Osteocyte (in vitro differentiated cells): ENCODE data around the gene N4BP2L2. TPM values are rescaled to one million over a fixed set of nuclear protein-coding genes. Genes with fewer than 3 reads are reported as not detected.

Experiments
- DNase-seq: peaks from one replicate; pipeline ENCODE4 v3.0.0; 2021; ENCODE audit warnings: mixed read lengths; ENCODE audit not compliant: unreplicated experiment; ENCODE audit errors: extremely low spot score
- H3K27ac Mint-ChIP-seq: one replicate; pipeline ENCODE4 v1.8.0; 2021; ENCODE audit warnings: mild to moderate bottlenecking, mixed read lengths; ENCODE audit not compliant: unreplicated experiment
- H3K27me3 Mint-ChIP-seq: one replicate; pipeline ENCODE4 v1.8.0; 2021; ENCODE audit warnings: mixed read lengths; ENCODE audit not compliant: unreplicated experiment
- H3K36me3 Mint-ChIP-seq: one replicate; pipeline ENCODE4 v1.8.0; 2021; ENCODE audit warnings: mixed read lengths; ENCODE audit not compliant: unreplicated experiment
- H3K4me1 Mint-ChIP-seq: one replicate; pipeline ENCODE4 v1.8.0; 2021; ENCODE audit warnings: mixed read lengths; ENCODE audit not compliant: unreplicated experiment
- H3K4me3 Mint-ChIP-seq: one replicate; pipeline ENCODE4 v1.8.0; 2021; ENCODE audit warnings: mild to moderate bottlenecking, moderate library complexity, mixed read lengths; ENCODE audit not compliant: unreplicated experiment
- H3K9me3 Mint-ChIP-seq: one replicate; pipeline ENCODE4 v1.8.0; 2021; ENCODE audit warnings: mixed read lengths; ENCODE audit not compliant: unreplicated experiment
- CTCF ChIP-seq: fragments of 200-600 bp; sonication (generic); IDR thresholded peaks from 2 replicates; pipeline ENCODE4 v1.5.0; 2021; ENCODE audit warnings: antibody characterized with exemption, mild to moderate bottlenecking, moderate library complexity
- total RNA-seq: library from RNA; stranded (reverse); gene quantifications from 2 replicates; pipeline ENCODE4 v1.2.1, GENCODE V29; 2021

N4BP2L2 gene
- total RNA-seq, 1 donor from 2014 or later = 138 TPM

DNA sequence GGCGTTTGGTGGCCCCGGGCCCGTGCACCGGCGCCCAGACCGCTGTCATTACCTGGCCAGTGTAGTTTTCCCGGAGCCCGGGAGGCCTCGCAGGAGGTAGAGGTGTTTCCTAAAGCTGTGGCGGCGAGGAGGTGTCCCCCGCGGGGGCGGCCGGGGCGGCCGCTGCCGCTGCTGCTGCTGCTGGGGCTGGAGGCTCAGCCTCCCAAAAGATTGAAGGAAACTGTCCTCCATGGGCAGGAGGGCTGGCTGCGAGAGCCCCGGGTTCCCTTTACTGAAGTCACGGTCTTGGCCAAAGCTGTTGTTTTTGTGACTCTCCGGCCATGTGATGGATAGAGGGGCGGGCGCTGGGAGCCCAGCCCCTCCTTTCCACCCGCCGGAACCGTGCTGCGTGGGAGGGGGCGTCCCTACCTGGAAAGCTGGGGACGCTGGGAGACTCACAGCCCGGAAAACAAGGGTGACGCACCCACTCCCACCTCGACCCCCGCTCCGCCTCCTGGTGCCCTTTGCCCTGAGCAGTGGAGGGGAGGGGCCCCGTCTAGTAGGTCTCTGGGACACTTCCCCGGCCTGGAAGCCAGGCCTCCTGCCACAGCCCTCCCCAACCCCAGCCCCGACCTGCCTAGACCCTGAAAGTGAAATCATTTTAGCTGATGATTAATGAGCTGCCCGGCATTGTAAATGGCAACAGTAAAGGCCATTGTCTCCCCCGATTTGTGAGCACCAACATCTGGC is 110.6 kb downstream of the N4BP2L2 start, which contains the start of gene N4BP2L1:
TSS of gene N4BP2L1 (minus strand) at position 279 of the 729 bp plus-strand sequence. CDS start at position 231, 48 bp downstream.
- no peak for TF ChIP-seq CTCF
- Mint-ChIP-seq H3K27me3 (no peaks in the 10 kb centered on the region), H3K4me3 (peak within 1 kb of the TSS; percentile 79), H3K36me3 (peaks cover 25% of the 10 kb centered on the region), H3K27ac (peak within 1 kb of the TSS; percentile 72), H3K4me1 (peaks cover 21% of the 10 kb centered on the region), H3K9me3 (no peaks in the 10 kb centered on the region)
- DNase-seq = no peak

DNA sequence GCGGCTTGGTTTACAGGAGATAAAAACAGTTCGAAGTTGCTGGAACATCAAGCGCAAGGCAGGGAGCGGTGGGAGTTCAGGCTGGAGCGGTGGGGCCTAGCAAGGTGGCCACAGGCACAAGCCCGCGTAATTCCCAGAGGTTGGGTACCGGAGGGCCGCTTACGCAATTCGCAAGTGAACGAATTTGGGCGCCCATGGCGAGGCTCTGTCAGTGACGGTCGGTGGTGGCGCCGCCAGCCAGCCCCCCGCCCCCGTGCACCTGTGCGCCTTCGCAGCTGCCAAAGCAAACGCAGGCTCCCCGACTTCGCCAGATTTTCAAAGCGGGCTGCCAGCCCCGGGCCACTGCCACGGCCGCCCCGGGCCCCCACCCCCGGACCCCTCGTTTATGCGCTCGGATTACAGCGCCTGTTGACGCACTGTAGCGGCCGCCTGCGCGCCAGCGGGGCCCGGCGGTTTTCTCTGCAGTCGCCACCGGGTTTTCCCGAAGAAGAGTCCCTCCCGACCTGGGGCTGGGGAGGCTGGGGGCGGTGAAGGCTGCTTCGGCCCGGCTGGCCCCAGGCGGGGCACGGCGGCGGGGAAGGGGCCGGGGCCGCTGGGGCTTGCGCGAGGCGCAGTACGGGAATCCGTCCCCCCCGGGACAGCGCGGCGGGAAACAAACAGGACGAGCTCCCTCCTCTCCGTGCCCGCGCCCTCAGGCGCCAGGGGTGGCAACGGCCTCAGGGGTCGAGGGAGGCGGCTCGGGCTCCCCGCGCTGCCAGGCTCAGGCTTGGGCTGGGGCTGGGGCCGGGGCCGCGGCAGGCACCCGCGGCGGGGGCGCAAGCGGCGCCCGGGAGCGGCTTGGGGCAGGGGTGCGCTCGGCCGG is 111.4 kb downstream of the N4BP2L2 start:
- H3K4me1 Mint-ChIP-seq = peaks cover 21% of the 10 kb centered on the region
- no peaks in the 10 kb centered on the region for H3K27me3 Mint-ChIP-seq
- no peak for TF ChIP-seq CTCF
- H3K4me3 Mint-ChIP-seq = peak overlapping the region; percentile 79
- DNase-seq = peak; percentile 85
- peaks cover 18% of the 10 kb centered on the region for H3K36me3 Mint-ChIP-seq
- peak overlapping the region; percentile 47 for H3K27ac Mint-ChIP-seq
- H3K9me3 Mint-ChIP-seq = no peaks in the 10 kb centered on the region

DNA sequence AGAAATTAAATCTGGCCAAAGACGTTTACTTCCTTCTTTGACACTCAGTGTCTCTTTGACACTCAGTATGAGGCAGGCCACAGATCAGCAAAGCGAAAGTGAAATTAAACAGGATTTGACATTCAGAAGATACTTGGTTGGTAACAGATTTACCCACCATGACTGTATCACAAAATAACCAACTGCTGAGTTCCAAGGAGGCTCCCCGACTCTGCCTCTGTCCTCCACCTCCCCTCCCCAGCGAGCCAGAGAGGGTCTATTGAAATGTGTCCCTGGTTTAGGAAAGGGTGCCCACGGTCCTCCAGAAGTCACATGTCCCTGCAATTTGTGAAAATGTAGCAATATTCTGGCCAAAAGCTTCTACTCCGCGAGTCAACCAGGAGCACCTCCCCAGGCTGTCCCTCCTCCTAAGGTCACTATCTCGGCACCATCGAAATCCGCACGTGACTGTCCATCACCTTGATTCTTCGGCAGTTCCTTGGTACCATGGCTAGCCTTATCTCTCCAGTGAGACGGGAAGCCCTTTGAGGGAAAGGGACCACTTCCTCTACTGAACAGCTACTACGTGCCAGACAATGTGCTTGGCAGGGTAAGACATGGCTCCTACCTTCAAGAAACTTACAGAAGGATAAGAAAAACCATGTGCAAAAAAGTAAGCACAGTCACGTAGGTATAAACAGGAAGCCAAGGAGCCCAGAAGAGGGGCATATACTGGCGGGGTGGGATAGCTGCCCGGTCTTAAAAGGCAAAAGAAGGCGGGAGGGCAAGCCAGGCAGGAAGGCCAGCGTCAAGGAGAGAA is 112.2 kb downstream of the N4BP2L2 start:
- no peak for TF ChIP-seq CTCF
- DNase-seq = no peak
- H3K27ac Mint-ChIP-seq = peak overlapping the region; percentile 62
- H3K36me3 Mint-ChIP-seq = peaks cover 18% of the 10 kb centered on the region
- H3K4me1 Mint-ChIP-seq = peaks cover 21% of the 10 kb centered on the region
- H3K9me3 Mint-ChIP-seq = no peaks in the 10 kb centered on the region
- H3K4me3 Mint-ChIP-seq = peak overlapping the region; percentile 79
- no peaks in the 10 kb centered on the region for H3K27me3 Mint-ChIP-seq

- H3K4me3 Mint-ChIP-seq = no peak overlapping the region
- no peak for DNase-seq
- H3K27me3 Mint-ChIP-seq = no peaks in the 10 kb centered on the region
- H3K36me3 Mint-ChIP-seq = peaks cover 14% of the 10 kb centered on the region
- H3K9me3 Mint-ChIP-seq = no peaks in the 10 kb centered on the region
- no peak overlapping the region for H3K27ac Mint-ChIP-seq
- peaks cover 21% of the 10 kb centered on the region for H3K4me1 Mint-ChIP-seq
- TF ChIP-seq CTCF = no peak
These were observed 113.4 kb downstream of the N4BP2L2 start for GRCh38 chr13:32425158-32425557.
